MM.1S (cell line): ENCODE data around the gene CCNF.

Experiments
- DNase-seq: peaks from one replicate; pipeline ENCODE4 v3.0.0-alpha.2; 2015
- H2AFZ ChIP-seq: fragments of 300-600 bp; sonication (generic); 2 replicates; pipeline ENCODE4 v1.6.0; 2016; ENCODE audit warnings: antibody characterized with exemption, low read length
- H3F3A ChIP-seq: fragments of 300-600 bp; sonication (generic); 2 replicates; pipeline ENCODE4 v1.6.1; 2016; ENCODE audit warnings: mild to moderate bottlenecking, antibody characterized with exemption, low read length, moderate library complexity, mixed read lengths; ENCODE audit not compliant: insufficient read depth
- H3K27ac ChIP-seq: fragments of 300-600 bp; sonication (generic); 2 replicates; pipeline ENCODE4 v1.5.1; 2016; ENCODE audit warnings: mild to moderate bottlenecking, low read length
- H3K27me3 ChIP-seq: fragments of 300-600 bp; sonication (generic); replicated peaks from 2 replicates; pipeline ENCODE4 v1.6.0; 2016; ENCODE audit warnings: low read length; ENCODE audit not compliant: insufficient read depth
- H3K36me3 ChIP-seq: fragments of 300-600 bp; sonication (generic); replicated peaks from 2 replicates; pipeline ENCODE4 v1.6.1; 2016; ENCODE audit warnings: mild to moderate bottlenecking, low read length, mixed read lengths; ENCODE audit not compliant: insufficient read depth
- H3K4me1 ChIP-seq: fragments of 300-600 bp; sonication (generic); 2 replicates; pipeline ENCODE4 v1.6.1; 2016; ENCODE audit warnings: low read length, mixed read lengths
- H3K4me2 ChIP-seq: fragments of 300-600 bp; sonication (generic); 2 replicates; pipeline ENCODE4 v1.6.0; 2016; ENCODE audit warnings: low read depth, low read length
- H3K4me3 ChIP-seq: fragments of 300-600 bp; sonication (generic); 2 replicates; pipeline ENCODE4 v1.5.1; 2016; ENCODE audit warnings: low read length, mixed read lengths
- H3K79me2 ChIP-seq: fragments of 300-600 bp; sonication (generic); 2 replicates; pipeline ENCODE4 v1.6.1; 2016; ENCODE audit warnings: mixed run types, low read length, mixed read lengths
- H3K9ac ChIP-seq: fragments of 300-600 bp; sonication (generic); 2 replicates; pipeline ENCODE4 v1.6.1; 2016; ENCODE audit warnings: low read length, mixed read lengths
- H3K9me2 ChIP-seq: fragments of 300-600 bp; sonication (generic); replicated peaks from 2 replicates; pipeline ENCODE4 v1.6.1; 2016; ENCODE audit warnings: mild to moderate bottlenecking, low read length, mixed read lengths; ENCODE audit not compliant: insufficient read depth
- H3K9me3 ChIP-seq: fragments of 300-600 bp; sonication (generic); replicated peaks from 2 replicates; pipeline ENCODE4 v1.6.1; 2016; ENCODE audit warnings: mild to moderate bottlenecking, low read length, mixed read lengths; ENCODE audit not compliant: insufficient read depth
- H4K20me1 ChIP-seq: fragments of 300-600 bp; sonication (generic); 2 replicates; pipeline ENCODE4 v1.6.1; 2016; ENCODE audit warnings: mild to moderate bottlenecking, low read length, moderate library complexity, mixed read lengths; ENCODE audit not compliant: insufficient read depth
- EZH2 ChIP-seq: fragments of 300-600 bp; sonication (generic); optimal IDR thresholded peaks from 2 replicates; pipeline ENCODE3; 2017; ENCODE audit warnings: low read depth, mild to moderate bottlenecking, antibody characterized with exemption, low read length, mixed read lengths
- EZH2phosphoT487 ChIP-seq: fragments of 300-600 bp; sonication (generic); IDR thresholded peaks from 2 replicates; pipeline ENCODE4 v1.6.1; 2018; ENCODE audit warnings: antibody characterized with exemption, low read length
- TF ChIP-seq, protein P1 (sequence below): fragments of 300-600 bp; sonication (generic); IDR thresholded peaks from 2 replicates; pipeline ENCODE4 v1.5.1; 2016; ENCODE audit warnings: antibody characterized with exemption, low read length, mixed read lengths

CCNF gene

DNA sequence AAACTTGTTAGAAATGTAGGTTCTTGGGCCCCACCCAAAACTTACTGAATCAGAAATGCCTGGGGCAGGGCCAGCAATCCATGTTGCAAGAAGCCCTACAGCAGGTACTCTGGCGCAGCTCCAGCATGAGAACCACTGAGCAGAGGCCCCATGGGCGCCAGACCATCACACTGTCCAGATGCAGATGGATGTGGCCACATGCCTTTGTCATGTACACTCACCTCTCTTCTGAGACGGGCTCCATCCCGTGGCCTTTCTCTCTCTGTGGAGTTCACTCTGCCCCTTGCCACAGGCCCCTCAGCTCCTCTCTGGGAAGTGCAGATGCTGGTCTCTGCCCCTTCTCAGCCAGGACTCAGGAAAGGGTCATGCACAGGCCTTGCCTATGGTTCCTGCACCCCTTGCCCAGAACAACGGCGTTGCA is 2.3 kb upstream of the CCNF start:
- no peaks in the 10 kb centered on the region for H3K9me2 ChIP-seq

DNA sequence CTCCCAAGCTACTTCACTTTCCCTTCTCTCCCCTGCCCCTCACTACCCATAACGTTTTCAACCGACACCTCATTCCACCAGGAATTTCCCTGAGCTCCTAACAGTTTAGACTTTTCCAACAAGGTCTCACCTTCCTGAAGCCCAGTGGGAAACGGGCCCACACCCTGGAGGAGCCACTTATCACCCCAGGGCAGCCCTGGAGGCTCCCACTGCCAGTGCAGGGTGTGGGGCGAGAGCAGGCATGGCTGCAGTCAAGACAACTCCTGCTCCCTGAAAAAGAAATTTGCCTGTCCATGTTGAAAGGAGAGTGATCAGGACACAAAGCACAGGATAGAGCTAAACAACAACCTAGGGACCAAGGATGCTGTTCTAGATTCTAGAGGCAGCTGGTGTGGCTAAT is 1.7 kb upstream of the CCNF start:
- H3K27ac ChIP-seq, result no peak overlapping the region
- 0 out of 2 replicates have a peak, but pooled peaks cover 3% of the 10 kb centered on the region for H3K36me3 ChIP-seq
- peaks cover 10% of the 10 kb centered on the region for H3K4me1 ChIP-seq
- no peak overlapping the region for H2AFZ ChIP-seq
- H3K27me3 ChIP-seq, result no peaks in the 10 kb centered on the region
- no peak overlapping the region for H3K9ac ChIP-seq
- H3K9me2 ChIP-seq, result no peaks in the 10 kb centered on the region
- no peak overlapping the region for H3K4me2 ChIP-seq
- peaks cover 31% of the 10 kb centered on the region for H3K79me2 ChIP-seq
- H3K9me3 ChIP-seq, result no peaks in the 10 kb centered on the region
- no peaks in the 10 kb centered on the region for H3F3A ChIP-seq
- TF ChIP-seq EZH2 (no peak), EZH2phosphoT487 (no peak)
- TF ChIP-seq, protein P1, sequence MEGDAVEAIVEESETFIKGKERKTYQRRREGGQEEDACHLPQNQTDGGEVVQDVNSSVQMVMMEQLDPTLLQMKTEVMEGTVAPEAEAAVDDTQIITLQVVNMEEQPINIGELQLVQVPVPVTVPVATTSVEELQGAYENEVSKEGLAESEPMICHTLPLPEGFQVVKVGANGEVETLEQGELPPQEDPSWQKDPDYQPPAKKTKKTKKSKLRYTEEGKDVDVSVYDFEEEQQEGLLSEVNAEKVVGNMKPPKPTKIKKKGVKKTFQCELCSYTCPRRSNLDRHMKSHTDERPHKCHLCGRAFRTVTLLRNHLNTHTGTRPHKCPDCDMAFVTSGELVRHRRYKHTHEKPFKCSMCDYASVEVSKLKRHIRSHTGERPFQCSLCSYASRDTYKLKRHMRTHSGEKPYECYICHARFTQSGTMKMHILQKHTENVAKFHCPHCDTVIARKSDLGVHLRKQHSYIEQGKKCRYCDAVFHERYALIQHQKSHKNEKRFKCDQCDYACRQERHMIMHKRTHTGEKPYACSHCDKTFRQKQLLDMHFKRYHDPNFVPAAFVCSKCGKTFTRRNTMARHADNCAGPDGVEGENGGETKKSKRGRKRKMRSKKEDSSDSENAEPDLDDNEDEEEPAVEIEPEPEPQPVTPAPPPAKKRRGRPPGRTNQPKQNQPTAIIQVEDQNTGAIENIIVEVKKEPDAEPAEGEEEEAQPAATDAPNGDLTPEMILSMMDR, result no peak
- DNase-seq, result no peak
- H3K4me3 ChIP-seq, result no peak overlapping the region
- H4K20me1 ChIP-seq, result no peaks in the 10 kb centered on the region

More for the DNA sequence above, 2.3 kb upstream of the CCNF start:
- TF ChIP-seq EZH2phosphoT487, result no peak
- TF ChIP-seq, protein P1, result no peak
- no peak for TF ChIP-seq EZH2
- Histone ChIP-seq H3K9me3 (no peaks in the 10 kb centered on the region), H3K9ac (no peak overlapping the region), H3K79me2 (peaks cover 25% of the 10 kb centered on the region), H2AFZ (no peak overlapping the region), H3F3A (no peaks in the 10 kb centered on the region), H3K27ac (no peak overlapping the region), H4K20me1 (no peaks in the 10 kb centered on the region), H3K4me1 (peaks cover 10% of the 10 kb centered on the region), H3K4me2 (no peak overlapping the region), H3K36me3 (no peaks in the 10 kb centered on the region), H3K4me3 (no peak overlapping the region), H3K27me3 (no peaks in the 10 kb centered on the region)
- no peak for DNase-seq

GRCh38 chr16:2428051-2428783 is 1.0 kb upstream of the CCNF start:
- Histone ChIP-seq H3K9me2 (no peaks in the 10 kb centered on the region), H3F3A (no peaks in the 10 kb centered on the region), H3K4me2 (peak overlapping the region; percentile 98), H3K9ac (peak overlapping the region; percentile 83), H3K4me1 (peaks cover 10% of the 10 kb centered on the region), H3K36me3 (0 out of 2 replicates have a peak, but pooled peaks cover 5% of the 10 kb centered on the region), H3K27me3 (no peaks in the 10 kb centered on the region), H2AFZ (peak overlapping the region; percentile 98), H3K79me2 (peaks cover 38% of the 10 kb centered on the region), H3K4me3 (peak overlapping the region; percentile 89), H4K20me1 (no peaks in the 10 kb centered on the region), H3K27ac (peak overlapping the region; percentile 37; the same call in 1 of the 2 replicates), H3K9me3 (no peaks in the 10 kb centered on the region)
- peak; percentile 52 for DNase-seq
- TF ChIP-seq EZH2phosphoT487 (no peak), EZH2 (no peak)
- TF ChIP-seq, protein P1, result peak; percentile 40
